Small intestine (tissue), 7 donors: ENCODE data around the gene YBX2. TPM values are rescaled to one million over a fixed set of nuclear protein-coding genes. Genes with fewer than 3 reads are reported as not detected.

Source experiments
- DNase-seq, 2 donors: peaks; one replicate each; pipeline versions ENCODE4 v3.0.0 to v3.0.0-alpha.2; 2013
- FAIRE-seq: peaks from 2 replicates; lab custom pipeline; 2012; peaks lifted over from hg19 to GRCh38; lab: Jason Lieb, UNC
- H3K27ac ChIP-seq, 3 donors: one replicate each; pipeline ENCODE4 v1.5.1; 2013; ENCODE audit warnings: low read length in 2 of 3, mild to moderate bottlenecking in 2 of 3, control low read depth in 1 of 3, inconsistent platforms in 1 of 3, low read depth in 1 of 3, moderate library complexity in 1 of 3
- H3K27me3 ChIP-seq, 3 donors: one replicate each; pipeline ENCODE4 v1.6.1; 2013; ENCODE audit warnings: low read length in 3 of 3, inconsistent platforms in 1 of 3; ENCODE audit not compliant: control insufficient read depth in 3 of 3, insufficient read depth in 3 of 3
- H3K36me3 ChIP-seq, 3 donors: one replicate each; pipeline ENCODE4 v1.6.1; 2013; ENCODE audit warnings: low read length in 3 of 3, inconsistent platforms in 1 of 3, low read depth in 1 of 3, mild to moderate bottlenecking in 1 of 3, moderate library complexity in 1 of 3; ENCODE audit not compliant: control insufficient read depth in 3 of 3, insufficient read depth in 2 of 3
- H3K4me1 ChIP-seq, 3 donors: one replicate each; pipeline ENCODE4 v1.6.1; 2013; ENCODE audit warnings: low read length in 2 of 3, inconsistent platforms in 1 of 3, low read depth in 1 of 3, mild to moderate bottlenecking in 1 of 3, moderate library complexity in 1 of 3; ENCODE audit not compliant: control insufficient read depth in 3 of 3, insufficient read depth in 2 of 3
- H3K4me3 ChIP-seq, 3 donors: one replicate each; pipeline ENCODE4 v1.5.1; 2013; ENCODE audit warnings: low read length in 3 of 3, control low read depth in 1 of 3, inconsistent platforms in 1 of 3, low read depth in 1 of 3, mild to moderate bottlenecking in 1 of 3, moderate library complexity in 1 of 3
- H3K9me3 ChIP-seq, 2 donors: one replicate each; pipeline ENCODE4 v1.6.1; 2013; ENCODE audit warnings: low read depth in 1 of 2, low read length in 1 of 2; ENCODE audit not compliant: control insufficient read depth in 2 of 2, insufficient read depth in 1 of 2
- WGBS, 3 donors: extraction: QIAGEN DNeasy Blood & Tissue Kit; methylation state at CpG; one replicate each; pipeline ENCODE4 v1.1.7; 2013; 5-methylcytosine and 5-hydroxymethylcytosine counted together
- polyA plus RNA-seq, 4 donors: library from polyadenylated mRNA; stranded (reverse) in 3 of 4; unstranded in 1 of 4; fragments of 200-250 nt in 3 of 4; fragments of 120-200 nt in 1 of 4; gene quantifications; one replicate each; pipeline versions ENCODE4 v1.2.1 to v1.2.3, GENCODE V29; 2013
- donor health status: healthy with polysubstance abuse.
- donor health status: control.
- donor health status: control.
- donor health status: Bipolar disorder and iron deficiency.
- donor health status: healthy.

The YBX2 gene
- polyA plus RNA-seq, 4 donors = 4.0 to 49.6 (median 11.1) TPM

DNA sequence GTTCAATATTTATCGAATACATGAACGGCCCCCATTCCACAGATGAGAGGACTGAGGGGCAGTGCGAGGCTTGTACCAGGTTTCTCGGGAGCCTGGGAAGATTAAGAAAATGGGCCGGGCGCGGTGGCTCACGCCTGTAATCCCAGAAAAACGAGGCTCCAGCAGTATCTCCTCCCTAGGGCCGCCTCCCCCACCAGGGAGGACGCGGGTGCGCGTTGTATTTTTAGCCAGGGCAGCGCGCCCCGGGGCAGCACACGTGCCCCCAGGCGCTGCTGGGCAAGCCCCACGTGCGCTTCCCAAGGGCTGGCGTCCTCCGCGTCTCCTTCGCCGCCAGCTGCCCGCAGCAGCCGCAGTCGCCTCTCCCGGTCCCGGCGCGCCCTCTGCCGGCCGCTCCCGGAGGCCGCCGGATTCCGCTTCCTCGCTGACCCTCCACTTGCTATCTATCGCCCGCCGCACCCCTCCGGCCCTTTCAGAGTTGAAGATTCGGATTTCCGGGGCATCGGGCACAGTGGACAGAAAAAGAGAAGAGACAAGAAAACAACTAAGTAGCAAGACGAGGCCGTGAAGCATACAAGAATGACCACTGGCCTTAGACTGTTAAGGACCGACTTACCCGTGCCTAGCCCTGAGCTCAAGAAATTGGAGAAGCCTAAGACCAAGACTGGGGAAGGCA is 1.9 kb upstream of the YBX2 start:
- peaks cover 0 to 16% (median 7%) of the 10 kb centered on the region in 3 donors for H3K27me3 ChIP-seq
- WGBS, 3 donors = 5 to 7% (median 5%) methylated on average over 34 to 51 of the region's 51 CpGs
- no peaks in the 10 kb centered on the region for H3K36me3 ChIP-seq
- H3K27ac ChIP-seq = peak overlapping the region in 1 of 3 donors; percentile 87
- DNase-seq (peak; percentile 76 to 92), FAIRE-seq (no peak)
- H3K4me3 ChIP-seq = no peak overlapping the region
- H3K4me1 ChIP-seq = peaks cover 0 to 30% (median 10%) of the 10 kb centered on the region in 3 donors
- peaks cover 0 to 6% of the 10 kb centered on the region in 2 donors for H3K9me3 ChIP-seq

DNA sequence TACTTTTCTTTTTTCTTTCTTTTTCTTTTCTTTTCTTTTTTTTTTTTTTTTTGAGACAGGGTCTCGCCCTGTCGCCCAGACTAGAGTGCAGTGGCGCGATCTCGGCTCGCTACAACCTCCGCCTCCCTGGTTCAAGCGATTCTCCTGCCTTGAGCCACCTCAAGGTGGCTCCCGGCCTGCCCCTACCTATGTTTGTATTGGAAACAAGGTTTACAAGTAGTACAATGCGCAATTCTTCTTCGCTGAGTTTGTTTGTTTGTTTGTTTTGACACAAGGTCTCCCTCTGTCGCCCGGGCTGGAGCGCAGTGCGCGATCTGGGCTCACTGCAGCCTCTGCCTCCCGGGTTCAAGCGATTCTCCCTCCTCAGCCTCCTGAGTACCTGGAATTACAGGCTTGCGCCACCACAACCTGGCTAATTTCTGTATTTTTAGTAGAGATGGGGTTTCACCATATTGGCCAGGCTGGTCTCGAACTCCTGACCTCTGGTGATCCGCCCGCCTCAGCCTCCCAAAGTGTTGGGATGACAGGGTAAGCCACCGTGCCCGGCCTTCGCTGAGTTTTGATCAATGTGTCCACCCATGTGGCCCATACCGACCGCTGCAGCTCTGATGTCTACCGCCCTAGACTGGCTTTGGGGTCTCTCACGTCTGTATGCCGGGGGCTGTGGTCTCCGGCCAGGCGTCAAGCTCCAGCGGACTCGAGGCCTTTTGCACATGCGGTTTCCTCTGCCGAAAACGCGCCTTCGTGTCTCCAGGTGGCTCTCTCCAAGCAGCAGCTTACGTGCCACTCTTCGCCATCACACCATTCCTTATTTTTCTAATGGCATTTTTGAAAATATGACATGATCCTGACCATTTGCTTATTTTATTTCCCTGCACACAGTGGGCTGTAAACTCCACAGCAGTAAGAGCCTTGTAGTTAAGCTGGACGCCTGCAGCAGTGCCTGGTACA is 1.1 kb upstream of the YBX2 start:
- DNase-seq = no peak
- Histone ChIP-seq H3K27ac (peak overlapping the region; percentile 24 to 87 (median 24)), H3K27me3 (peaks cover 0 to 16% (median 7%) of the 10 kb centered on the region in 3 donors), H3K36me3 (no peaks in the 10 kb centered on the region), H3K4me1 (peaks cover 0 to 30% (median 10%) of the 10 kb centered on the region in 3 donors), H3K4me3 (peak overlapping the region in 1 of 3 donors; percentile 16), H3K9me3 (peaks cover 0 to 6% of the 10 kb centered on the region in 2 donors)
- no peak for FAIRE-seq
- 52 to 57% (median 53%) methylated on average over 41 to 42 of the region's 42 CpGs for WGBS, 3 donors

- FAIRE-seq = no peak
- Histone ChIP-seq H3K36me3 (no peaks in the 10 kb centered on the region), H3K9me3 (peaks cover 0 to 6% of the 10 kb centered on the region in 2 donors), H3K27me3 (peaks cover 0 to 16% (median 7%) of the 10 kb centered on the region in 3 donors), H3K27ac (peak overlapping the region in 2 of 3 donors; percentile 75 to 83), H3K4me3 (peak overlapping the region in 2 of 3 donors; percentile 22 to 44), H3K4me1 (peaks cover 0 to 30% (median 10%) of the 10 kb centered on the region in 3 donors)
- 3 to 7% (median 3%) methylated on average over 28 to 75 of the region's 75 CpGs for WGBS, 3 donors
- peak; percentile 71 to 92 for DNase-seq
Measured at GRCh38 chr17:7293816-7294613, 424 bp downstream of the YBX2 start.

- peaks cover 0 to 30% (median 10%) of the 10 kb centered on the region in 3 donors for H3K4me1 ChIP-seq
- H3K9me3 ChIP-seq = peaks cover 0 to 6% of the 10 kb centered on the region in 2 donors
- peaks cover 0 to 16% (median 7%) of the 10 kb centered on the region in 3 donors for H3K27me3 ChIP-seq
- 74 to 77% (median 76%) methylated on average over 11 of the region's 11 CpGs for WGBS, 3 donors
- no peak for DNase-seq
- H3K36me3 ChIP-seq = no peaks in the 10 kb centered on the region
- no peak for FAIRE-seq
- no peak overlapping the region for H3K4me3 ChIP-seq
- peak overlapping the region; percentile 30 to 83 (median 75) for H3K27ac ChIP-seq
Measured at GRCh38 chr17:7293159-7293558, 1.3 kb downstream of the YBX2 start.

DNA sequence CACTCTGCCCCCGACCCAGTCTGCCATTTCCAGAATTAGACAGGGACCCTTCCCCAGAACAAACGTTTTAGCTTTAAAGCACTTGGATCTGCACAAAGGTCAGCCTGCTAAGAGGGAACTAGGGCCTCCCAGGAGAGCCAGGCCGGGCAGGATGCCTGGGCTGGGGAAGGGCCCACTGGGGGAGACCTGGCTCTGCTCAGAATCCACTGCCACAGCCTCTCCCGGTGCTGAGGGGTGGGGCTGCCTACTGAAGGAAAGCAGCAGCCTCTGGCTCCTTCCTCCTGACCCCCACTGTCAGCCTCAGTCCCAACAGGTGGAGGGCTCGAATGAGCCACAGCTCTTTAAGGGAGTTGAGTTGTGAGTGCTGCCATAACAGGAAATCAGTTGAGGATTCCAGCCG is 1.7 kb downstream of the YBX2 start:
- WGBS, 3 donors = 19 to 25% (median 24%) methylated on average over 6 of the region's 6 CpGs
- H3K36me3 ChIP-seq = no peaks in the 10 kb centered on the region
- peak overlapping the region in 1 of 3 donors; percentile 30 for H3K27ac ChIP-seq
- peaks cover 0 to 6% of the 10 kb centered on the region in 2 donors for H3K9me3 ChIP-seq
- DNase-seq (peak in 1 of 2 donors; percentile 53), FAIRE-seq (no peak)
- H3K27me3 ChIP-seq = peaks cover 0 to 16% (median 7%) of the 10 kb centered on the region in 3 donors
- H3K4me3 ChIP-seq = no peak overlapping the region
- H3K4me1 ChIP-seq = peaks cover 0 to 30% (median 10%) of the 10 kb centered on the region in 3 donors

GRCh38 chr17:7292194-7292593 is 2.2 kb downstream of the YBX2 start:
- H3K27me3 ChIP-seq = peaks cover 0 to 16% (median 9%) of the 10 kb centered on the region in 3 donors
- no peak overlapping the region for H3K27ac ChIP-seq
- H3K4me3 ChIP-seq = no peak overlapping the region
- H3K4me1 ChIP-seq = peaks cover 0 to 30% (median 10%) of the 10 kb centered on the region in 3 donors
- no peaks in the 10 kb centered on the region for H3K36me3 ChIP-seq
- WGBS, 3 donors = 28 to 58% (median 57%) methylated on average over 2 of the region's 2 CpGs
- H3K9me3 ChIP-seq = peaks cover 0 to 6% of the 10 kb centered on the region in 2 donors
- DNase-seq (no peak), FAIRE-seq (no peak)

DNA sequence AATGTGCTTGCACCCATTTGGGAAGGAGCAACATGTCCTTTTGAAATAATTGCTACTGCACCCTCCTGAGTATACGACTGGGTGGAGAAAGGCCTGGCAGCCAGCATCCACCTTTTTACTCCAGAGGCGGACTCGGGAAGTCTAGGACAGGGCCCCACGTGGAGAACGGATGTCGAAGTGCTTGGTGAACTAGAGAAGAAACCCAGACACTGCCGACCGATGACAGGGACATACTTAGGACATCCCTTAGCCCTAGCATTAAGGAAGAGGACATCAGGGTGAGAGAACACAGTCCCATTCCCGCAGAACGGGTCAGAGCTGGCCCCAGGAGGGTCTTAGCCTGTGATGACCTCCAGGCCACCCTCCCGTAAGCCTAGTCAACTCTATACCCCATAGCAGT is 3.8 kb downstream of the YBX2 start:
- Histone ChIP-seq H3K4me1 (peaks cover 0 to 23% (median 10%) of the 10 kb centered on the region in 3 donors), H3K9me3 (peaks cover 0 to 6% of the 10 kb centered on the region in 2 donors), H3K4me3 (no peak overlapping the region), H3K27ac (no peak overlapping the region), H3K36me3 (no peaks in the 10 kb centered on the region), H3K27me3 (peaks cover 0 to 11% (median 9%) of the 10 kb centered on the region in 3 donors)
- no peak for FAIRE-seq
- no peak for DNase-seq
- 77 to 88% (median 79%) methylated on average over 11 of the region's 11 CpGs for WGBS, 3 donors
